Embryonic facial prominence (tissue), 1 donor: Measurements from ENCODE around the gene FNBP1.

ENCODE experiments used
- DNase-seq: peaks from one replicate; pipeline ENCODE4 v3.0.0-alpha.2; 2016; ENCODE audit errors: extremely low spot score

The FNBP1 gene

GRCh38 chr9:129875181-129875611 is 167.8 kb downstream of the FNBP1 start:
- no peak for DNase-seq

GRCh38 chr9:129874261-129875101 is 168.5 kb downstream of the FNBP1 start:
- no peak for DNase-seq

GRCh38 chr9:129873563-129874190 is 169.3 kb downstream of the FNBP1 start:
- no peak for DNase-seq

GRCh38 chr9:129871046-129871445 is 171.9 kb downstream of the FNBP1 start:
- DNase-seq, result no peak

- no peak for DNase-seq
Observed at GRCh38 chr9:129869585-129870501, 173.1 kb downstream of the FNBP1 start.

- no peak for DNase-seq
Observed at GRCh38 chr9:129868872-129869486, 174.0 kb downstream of the FNBP1 start.

DNA sequence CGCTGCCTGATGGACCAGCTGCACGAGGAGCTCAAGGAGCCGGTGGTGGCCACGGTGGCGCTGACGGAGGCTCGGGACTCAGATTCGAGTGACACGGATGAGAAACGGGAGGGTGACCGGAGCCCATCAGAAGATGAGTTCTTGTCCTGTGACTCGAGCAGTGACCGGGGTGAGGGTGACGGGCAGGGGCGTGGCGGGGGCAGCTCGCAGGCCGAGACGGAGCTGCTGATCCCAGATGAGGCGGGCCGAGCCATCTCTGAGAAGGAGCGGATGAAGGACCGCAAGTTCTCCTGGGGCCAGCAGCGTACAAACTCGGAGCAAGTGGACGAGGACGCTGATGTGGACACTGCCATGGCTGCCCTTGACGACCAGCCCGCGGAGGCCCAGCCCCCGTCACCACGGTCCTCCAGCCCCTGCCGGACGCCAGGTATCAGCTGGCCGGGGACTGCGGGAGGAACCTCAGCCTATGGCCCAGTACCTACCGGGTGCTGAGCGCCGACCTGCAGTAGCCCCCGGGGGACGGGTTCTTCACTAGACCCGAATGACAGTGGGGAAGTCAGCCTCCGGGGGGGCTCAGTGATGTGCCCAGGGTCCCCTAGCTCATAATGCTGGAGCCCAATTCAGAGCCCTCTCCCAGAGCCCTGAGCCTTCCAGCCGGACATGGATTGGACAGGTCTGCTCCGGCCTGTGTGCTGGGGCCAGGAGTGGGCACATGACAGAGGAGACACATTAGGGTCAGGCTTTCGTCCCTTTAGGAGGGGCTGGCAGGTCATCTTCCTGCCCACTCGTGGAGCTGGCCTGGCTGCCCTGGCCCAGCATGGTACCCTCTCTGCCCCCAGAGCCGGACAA is 174.7 kb downstream of the FNBP1 start:
- DNase-seq, result no peak

DNA sequence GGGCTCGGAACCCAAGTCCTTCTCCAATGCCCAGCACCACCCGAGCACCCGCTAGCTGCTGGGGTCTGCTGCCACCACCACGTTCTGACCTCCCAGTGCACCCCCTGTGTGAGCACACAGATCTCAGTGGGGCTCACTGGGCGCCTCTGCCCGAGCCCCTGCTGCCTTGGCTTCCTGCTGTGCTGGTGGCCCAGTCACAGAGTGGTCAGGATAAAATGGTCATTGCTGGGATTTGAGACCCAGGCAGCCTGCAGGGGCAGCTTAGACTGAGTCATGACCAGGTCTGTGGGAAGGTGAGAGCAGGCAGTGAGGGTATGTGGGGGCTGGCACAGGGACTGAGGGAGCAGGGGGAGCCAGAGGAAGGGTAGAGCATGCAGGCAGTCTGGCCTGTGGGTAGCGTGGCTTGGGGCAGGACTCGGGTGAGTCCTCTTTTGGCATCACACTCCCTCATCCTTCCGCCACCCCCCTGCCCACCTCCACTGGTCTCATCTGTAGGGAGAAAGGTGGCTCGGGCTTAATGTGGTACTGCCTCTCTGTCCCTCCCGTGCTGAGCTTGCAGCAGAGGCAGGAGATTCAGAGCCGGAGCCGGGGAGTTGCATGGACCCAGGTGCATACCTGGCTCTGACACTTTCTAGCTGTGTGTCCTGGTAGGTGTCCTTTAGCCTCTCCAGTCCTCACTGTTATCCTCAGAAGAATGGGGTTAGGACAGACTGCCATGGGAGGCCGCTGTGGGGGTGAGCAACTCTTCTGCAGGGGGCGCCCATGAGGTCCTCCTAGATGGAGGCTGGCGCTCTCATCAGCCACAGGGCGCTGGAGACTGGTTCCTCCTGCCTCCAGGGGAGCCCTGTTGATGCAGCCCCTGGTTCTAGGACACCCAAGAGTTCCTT is 175.6 kb downstream of the FNBP1 start:
- no peak for DNase-seq

- no peak for DNase-seq
Observed at GRCh38 chr9:129866394-129867135, 176.4 kb downstream of the FNBP1 start.

DNA sequence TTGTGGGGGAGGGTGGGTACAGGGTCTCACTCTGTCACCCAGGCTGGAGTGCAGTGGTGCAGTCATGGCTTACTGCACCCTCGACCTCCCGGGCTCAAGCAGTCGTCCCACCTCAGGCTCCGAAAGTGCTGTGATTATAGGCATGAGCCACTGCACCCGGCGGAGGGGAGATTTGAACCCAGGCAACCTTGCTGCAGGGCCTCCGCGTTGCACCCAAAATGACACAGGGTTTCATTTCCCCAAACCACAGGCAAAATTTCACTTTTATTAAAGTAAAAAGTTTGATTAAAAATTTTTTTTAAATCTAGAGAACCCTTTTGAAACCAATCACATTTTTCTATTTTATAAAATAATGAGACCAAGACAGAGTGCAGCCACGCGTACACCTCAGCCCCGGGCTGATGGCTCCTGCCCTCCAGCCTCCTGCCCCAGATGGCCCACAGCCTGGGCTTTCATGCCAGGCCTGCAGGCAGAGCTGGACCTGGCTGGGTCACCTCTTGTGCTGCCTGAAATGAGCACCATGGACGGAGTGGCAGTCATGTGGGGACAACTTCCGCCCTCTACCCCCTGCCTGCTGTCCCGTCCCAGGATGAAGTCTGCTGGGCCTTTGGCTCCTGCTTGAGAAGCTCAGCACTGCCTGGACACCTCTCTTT is 177.2 kb downstream of the FNBP1 start:
- DNase-seq, result no peak

DNA sequence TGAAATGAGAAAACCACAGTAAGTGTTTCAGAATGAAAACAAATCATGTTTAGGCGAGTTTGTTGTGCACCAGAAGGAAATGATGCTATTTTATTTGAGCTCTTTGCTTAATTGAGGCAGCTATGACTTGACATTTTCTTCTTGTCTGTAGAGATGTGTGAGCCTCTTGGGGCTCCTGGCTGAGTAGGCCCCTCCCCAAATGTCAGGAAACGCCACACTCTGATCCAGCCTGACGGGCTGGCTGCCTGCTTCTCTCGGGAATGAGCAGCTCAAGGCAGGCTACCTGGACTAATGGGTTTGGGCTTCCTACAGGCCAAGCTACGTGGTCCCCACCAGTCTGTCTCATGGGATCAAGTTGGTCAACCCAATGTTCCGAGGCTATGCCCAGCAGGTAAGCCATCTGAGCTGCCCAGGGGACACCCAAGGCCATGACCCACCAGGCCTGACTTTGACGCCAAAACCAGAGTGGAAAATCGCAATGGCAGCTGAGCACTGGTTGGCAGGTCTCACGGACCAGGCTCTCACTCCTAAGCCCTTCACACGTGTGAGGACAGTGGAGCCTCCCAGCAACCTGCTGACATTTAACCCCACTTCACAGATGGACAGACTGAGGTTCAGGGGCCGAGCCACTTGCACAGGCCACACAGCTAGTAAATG is 177.9 kb downstream of the FNBP1 start:
- DNase-seq, result no peak

GRCh38 chr9:129863059-129863690 is 179.8 kb downstream of the FNBP1 start:
- DNase-seq, result no peak

DNA sequence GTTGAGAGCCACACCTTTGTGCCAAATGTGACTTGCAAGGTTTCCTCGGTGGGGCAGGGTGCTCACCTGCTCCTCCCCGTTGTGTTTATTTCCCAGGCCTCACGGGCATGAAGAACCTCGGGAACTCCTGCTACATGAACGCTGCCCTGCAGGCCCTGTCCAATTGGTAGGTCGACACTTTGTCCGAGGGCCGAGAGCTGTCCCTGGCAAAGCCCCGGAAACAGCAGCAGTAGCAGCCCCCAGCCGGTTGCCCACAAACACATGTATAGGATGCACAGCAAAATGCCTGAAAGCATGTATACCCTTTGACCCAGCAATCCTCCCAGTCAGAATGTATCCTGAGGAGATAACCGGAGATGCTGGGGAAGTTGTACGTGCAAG is 181.6 kb downstream of the FNBP1 start:
- no peak for DNase-seq

DNA sequence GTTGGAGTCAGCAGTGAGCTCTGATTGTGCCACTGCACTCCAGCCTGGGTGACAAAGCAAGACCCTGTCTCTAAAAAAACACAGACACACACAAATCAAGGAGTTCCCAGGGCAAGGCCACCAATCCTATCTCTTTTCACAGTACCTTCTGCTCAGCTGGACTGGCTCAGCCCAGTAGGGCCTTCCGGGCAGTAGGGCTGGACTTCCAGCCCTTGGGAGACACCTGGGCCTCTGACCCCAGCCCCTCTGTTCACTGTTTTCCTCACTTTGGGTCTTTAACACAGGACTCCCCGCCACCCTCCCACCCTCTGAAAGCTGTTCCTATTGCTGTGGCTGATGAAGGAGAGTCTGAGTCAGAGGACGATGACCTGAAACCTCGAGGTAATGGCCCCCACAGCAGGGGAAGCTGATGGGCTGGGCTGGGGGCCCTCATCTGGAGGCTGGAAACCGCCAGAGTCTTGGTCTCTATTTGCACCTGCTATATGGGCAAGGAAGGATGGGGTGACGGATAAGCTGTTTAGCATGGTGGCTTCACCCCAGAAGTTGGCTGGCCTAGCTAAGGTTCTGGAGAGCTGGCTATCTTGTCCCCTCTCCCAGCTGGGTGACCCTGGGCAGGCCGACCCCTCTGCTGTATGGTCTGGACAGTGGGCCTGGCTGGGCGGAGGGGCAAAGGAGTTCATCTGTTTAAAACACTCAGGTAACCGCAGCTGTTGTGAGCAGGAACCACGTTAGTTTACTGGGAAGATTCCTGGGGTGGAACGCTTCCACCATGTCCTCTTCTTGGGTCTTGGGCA is 182.1 kb downstream of the FNBP1 start:
- no peak for DNase-seq

GRCh38 chr9:129858167-129858962 is 184.6 kb downstream of the FNBP1 start:
- no peak for DNase-seq

DNA sequence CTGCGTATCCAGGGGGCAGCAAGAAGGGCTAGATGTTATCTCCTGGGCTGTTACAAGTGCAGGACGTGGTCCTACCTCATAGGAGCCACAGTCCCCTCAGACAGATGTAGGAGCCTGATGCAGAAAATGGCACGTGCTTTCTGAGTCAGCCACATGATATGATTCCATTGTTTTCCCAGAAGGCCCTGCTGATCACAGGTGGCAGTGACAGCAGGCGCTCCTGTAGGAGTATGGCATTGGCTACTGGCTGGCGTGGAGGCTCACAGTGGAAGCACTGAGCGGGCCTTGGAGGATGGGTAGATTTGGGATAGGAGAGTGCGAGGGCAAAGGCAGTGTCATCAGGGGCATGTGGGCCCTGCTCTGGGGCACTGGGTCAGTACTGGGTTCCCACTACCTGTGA is 185.8 kb downstream of the FNBP1 start:
- no peak for DNase-seq
